Activated B cell treated with CpG ODN at 0.5 μM for 24 hours (primary cell): ENCODE results near the gene ERICH6B. TPM values are rescaled to one million over a fixed set of nuclear protein-coding genes. Genes with fewer than 3 reads are reported as not detected.

ENCODE experiments used
- ATAC-seq: fragments of 200-7000 bp; cut with Tn5 transposase; one replicate; pipeline ENCODE4 v1.10.0; 2021; ENCODE audit warnings: low read depth, mild to moderate bottlenecking, moderate library complexity
- CTCF ChIA-PET: fragments of 350-600 bp; sonication (Branson Sonifier 250); formaldehyde crosslinking; loops from one replicate; lab custom pipeline; 2021; ENCODE audit warnings: antibody characterized with exemption; lab: Charles Lee
- POLR2A ChIA-PET: fragments of 350-600 bp; sonication (Branson Sonifier 250); formaldehyde crosslinking; loops from one replicate; lab custom pipeline; 2021; ENCODE audit warnings: antibody characterized with exemption; lab: Charles Lee
- DNase-seq: peaks from one replicate; pipeline ENCODE4 v3.0.0; 2022
- H3K27ac Mint-ChIP-seq: one replicate; pipeline ENCODE4 v1.8.0; 2020; ENCODE audit warnings: mixed read lengths
- H3K27me3 Mint-ChIP-seq: one replicate; pipeline ENCODE4 v1.8.0; 2021; ENCODE audit warnings: mixed read lengths
- H3K36me3 Mint-ChIP-seq: one replicate; pipeline ENCODE4 v1.8.0; 2021; ENCODE audit warnings: low read depth, mixed read lengths
- H3K4me1 Mint-ChIP-seq: one replicate; pipeline ENCODE4 v1.8.0; 2021; ENCODE audit warnings: mixed read lengths
- H3K4me3 Mint-ChIP-seq: one replicate; pipeline ENCODE4 v1.8.0; 2020; ENCODE audit warnings: mild to moderate bottlenecking, mixed read lengths
- H3K9me3 Mint-ChIP-seq: one replicate; pipeline ENCODE4 v1.8.0; 2020; ENCODE audit warnings: mixed read lengths
- intact Hi-C: fragments of 100-400 bp; cut with micrococcal nuclease; formaldehyde crosslinking; loops from one replicate; pipeline ENCODE4 v1.15.1; 2024
- total RNA-seq: library from RNA; stranded (reverse); gene quantifications from 2 replicates; pipeline ENCODE4 v1.2.3, GENCODE V29; 2022
- TF ChIP-seq, protein P1 (sequence below): fragments of 200-600 bp; IDR thresholded peaks from one replicate; pipeline ENCODE4 v1.8.0; 2022; ENCODE audit warnings: antibody characterized with exemption, mild to moderate bottlenecking

Gene ERICH6B
- total RNA-seq, 1 donor from 2014 or later = not detected

GRCh38 chr13:45542878-45543277 is 72.7 kb downstream of the ERICH6B start:
- Mint-ChIP-seq H3K27ac (no peak overlapping the region), H3K4me3 (no peak overlapping the region), H3K4me1 (peaks cover 4% of the 10 kb centered on the region), H3K9me3 (no peaks in the 10 kb centered on the region), H3K36me3 (peaks cover 1% of the 10 kb centered on the region), H3K27me3 (peaks cover 4% of the 10 kb centered on the region)
- TF ChIP-seq, protein P1, sequence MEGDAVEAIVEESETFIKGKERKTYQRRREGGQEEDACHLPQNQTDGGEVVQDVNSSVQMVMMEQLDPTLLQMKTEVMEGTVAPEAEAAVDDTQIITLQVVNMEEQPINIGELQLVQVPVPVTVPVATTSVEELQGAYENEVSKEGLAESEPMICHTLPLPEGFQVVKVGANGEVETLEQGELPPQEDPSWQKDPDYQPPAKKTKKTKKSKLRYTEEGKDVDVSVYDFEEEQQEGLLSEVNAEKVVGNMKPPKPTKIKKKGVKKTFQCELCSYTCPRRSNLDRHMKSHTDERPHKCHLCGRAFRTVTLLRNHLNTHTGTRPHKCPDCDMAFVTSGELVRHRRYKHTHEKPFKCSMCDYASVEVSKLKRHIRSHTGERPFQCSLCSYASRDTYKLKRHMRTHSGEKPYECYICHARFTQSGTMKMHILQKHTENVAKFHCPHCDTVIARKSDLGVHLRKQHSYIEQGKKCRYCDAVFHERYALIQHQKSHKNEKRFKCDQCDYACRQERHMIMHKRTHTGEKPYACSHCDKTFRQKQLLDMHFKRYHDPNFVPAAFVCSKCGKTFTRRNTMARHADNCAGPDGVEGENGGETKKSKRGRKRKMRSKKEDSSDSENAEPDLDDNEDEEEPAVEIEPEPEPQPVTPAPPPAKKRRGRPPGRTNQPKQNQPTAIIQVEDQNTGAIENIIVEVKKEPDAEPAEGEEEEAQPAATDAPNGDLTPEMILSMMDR = no peak
- no peak for ATAC-seq
- no peak for DNase-seq
- intact Hi-C loops = no loop called here
- CTCF ChIA-PET = no interaction called here
- POLR2A ChIA-PET = no interaction called here

GRCh38 chr13:45542391-45542790 is 73.1 kb downstream of the ERICH6B start:
- H3K36me3 Mint-ChIP-seq = peaks cover 3% of the 10 kb centered on the region
- no peak overlapping the region for H3K4me3 Mint-ChIP-seq
- TF ChIP-seq, protein P1 = no peak
- CTCF ChIA-PET = no interaction called here
- H3K9me3 Mint-ChIP-seq = no peaks in the 10 kb centered on the region
- no peak for ATAC-seq
- H3K27ac Mint-ChIP-seq = no peak overlapping the region
- DNase-seq = no peak
- intact Hi-C loops = no loop called here
- no peaks in the 10 kb centered on the region for H3K27me3 Mint-ChIP-seq
- POLR2A ChIA-PET = no interaction called here
- H3K4me1 Mint-ChIP-seq = peaks cover 4% of the 10 kb centered on the region

DNA sequence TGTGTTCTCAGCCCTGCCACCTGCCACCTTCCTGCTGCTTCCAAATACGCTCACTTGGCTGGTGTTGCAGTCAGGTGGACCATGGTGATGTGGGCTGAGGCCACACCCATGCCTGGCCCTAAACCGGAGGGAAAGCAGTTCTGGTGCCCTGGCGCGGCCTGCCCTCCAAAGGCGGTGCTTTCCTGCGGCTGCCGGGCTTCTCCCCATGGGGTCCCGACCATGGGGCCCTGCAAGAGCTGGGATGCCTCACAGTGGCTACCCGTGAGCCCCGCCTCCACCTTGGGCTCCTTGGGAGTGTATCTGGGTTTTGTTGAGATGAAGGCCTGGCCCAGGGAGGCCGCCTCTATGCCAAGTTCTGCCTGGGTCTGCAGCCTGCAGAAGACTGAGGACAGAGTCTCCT is 73.7 kb downstream of the ERICH6B start:
- H3K9me3 Mint-ChIP-seq = no peaks in the 10 kb centered on the region
- ChIA-PET POLR2A (no interaction called here), CTCF (no interaction called here)
- DNase-seq = no peak
- H3K4me1 Mint-ChIP-seq = peaks cover 4% of the 10 kb centered on the region
- no peak overlapping the region for H3K4me3 Mint-ChIP-seq
- ATAC-seq = no peak
- H3K36me3 Mint-ChIP-seq = peaks cover 5% of the 10 kb centered on the region
- H3K27ac Mint-ChIP-seq = no peak overlapping the region
- TF ChIP-seq, protein P1 = no peak
- H3K27me3 Mint-ChIP-seq = no peaks in the 10 kb centered on the region
- intact Hi-C loops = no loop called here

DNA sequence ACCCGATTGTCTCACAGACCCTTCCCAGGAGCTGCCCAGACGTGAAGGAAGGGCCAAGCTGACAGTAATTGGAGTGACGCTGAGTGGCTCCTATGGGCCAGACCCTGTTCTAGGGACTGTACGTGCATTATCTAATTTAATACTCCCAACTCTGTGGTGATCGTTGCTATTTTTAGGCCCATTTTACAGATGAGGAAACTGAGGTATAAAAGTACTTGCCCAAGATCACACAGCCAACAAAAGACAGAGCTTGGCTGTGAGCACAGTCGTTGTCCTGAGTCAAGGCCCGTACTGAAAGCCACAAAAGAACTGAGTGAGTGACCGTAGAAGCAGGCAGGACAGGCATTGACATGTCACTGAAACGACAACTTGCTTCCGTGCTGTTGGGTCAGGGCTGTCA is 74.7 kb downstream of the ERICH6B start:
- ATAC-seq = no peak

DNA sequence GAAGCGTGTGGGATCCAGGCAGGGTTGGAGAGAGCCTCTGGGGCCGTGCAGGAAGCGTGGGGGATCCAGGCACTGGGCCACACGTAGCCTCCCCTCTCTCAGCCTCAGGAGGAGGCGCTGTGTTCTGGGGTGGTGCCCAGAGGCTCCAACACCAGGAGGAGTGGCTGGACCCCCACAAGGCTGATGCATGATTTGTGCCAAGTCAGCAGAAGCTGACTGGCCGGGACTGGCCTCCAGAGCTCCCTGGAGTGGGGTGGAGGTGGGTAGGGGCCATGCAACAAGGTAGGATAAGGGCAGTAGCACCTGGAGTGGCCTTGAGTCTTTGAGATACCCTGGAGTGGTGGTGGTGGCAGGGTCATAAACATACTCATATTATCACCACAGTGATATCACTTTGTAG is 75.3 kb downstream of the ERICH6B start:
- Mint-ChIP-seq H3K4me3 (no peak overlapping the region), H3K27me3 (no peaks in the 10 kb centered on the region), H3K27ac (no peak overlapping the region), H3K4me1 (no peaks in the 10 kb centered on the region), H3K9me3 (no peaks in the 10 kb centered on the region), H3K36me3 (peaks cover 19% of the 10 kb centered on the region)
- intact Hi-C loops = no loop called here
- ATAC-seq (no peak), DNase-seq (no peak)
- POLR2A ChIA-PET = no interaction called here
- TF ChIP-seq, protein P1 = no peak
- CTCF ChIA-PET = no interaction called here

More for the DNA sequence above, 74.7 kb downstream of the ERICH6B start:
- CTCF ChIA-PET = no interaction called here
- Mint-ChIP-seq H3K9me3 (no peaks in the 10 kb centered on the region), H3K27me3 (no peaks in the 10 kb centered on the region), H3K4me3 (no peak overlapping the region), H3K36me3 (peaks cover 12% of the 10 kb centered on the region), H3K27ac (no peak overlapping the region), H3K4me1 (peaks cover under 1% of the 10 kb centered on the region)
- intact Hi-C loops = no loop called here
- TF ChIP-seq, protein P1 = no peak
- POLR2A ChIA-PET = no interaction called here
- DNase-seq = no peak
